Peyer's patch (tissue), 4 donors: ENCODE measurements around the gene DAP3. TPM values are rescaled to one million over a fixed set of nuclear protein-coding genes. Genes with fewer than 3 reads are reported as not detected.
A peak's percentile ranks its signal among the peaks of the same experiment; 100 is the strongest.

Source experiments
- DNase-seq, 3 donors: peaks; one replicate each; pipeline ENCODE4 v3.0.0-alpha.2; 2017 to 2019
- H3K27ac ChIP-seq, 4 donors: fragments of 200-600 bp; sonication (generic); one replicate each; pipeline ENCODE4 v1.5.1; 2016 to 2019
- H3K27me3 ChIP-seq, 2 donors: fragments of 200-600 bp; sonication (generic); one replicate each; pipeline ENCODE4 v1.5.1; 2019
- H3K36me3 ChIP-seq, 3 donors: fragments of 200-600 bp; sonication (generic); one replicate each; pipeline ENCODE4 v1.5.1; 2016 to 2019
- H3K4me1 ChIP-seq, 4 donors: fragments of 200-600 bp; sonication (generic); one replicate each; pipeline ENCODE4 v1.5.1; 2016 to 2019
- H3K4me3 ChIP-seq, 4 donors: fragments of 200-600 bp; sonication (generic); 1 replicate in 3 of 4; 2 replicates in 1 of 4; pipeline ENCODE4 v1.5.1; 2016 to 2019; ENCODE audit warnings: mild to moderate bottlenecking in 1 of 4
- H3K9me3 ChIP-seq, 4 donors: fragments of 200-600 bp; sonication (generic); one replicate each; pipeline ENCODE4 v1.5.1; 2016 to 2019; ENCODE audit warnings: mild to moderate bottlenecking in 1 of 4
- POLR2A ChIP-seq, 2 donors: fragments of 450-650 bp; IDR thresholded peaks; one replicate each; pipeline ENCODE4 v1.5.1; 2017; ENCODE audit warnings: antibody characterized with exemption in 2 of 2, mild to moderate bottlenecking in 2 of 2, moderate library complexity in 2 of 2
- total RNA-seq, 4 donors: library from RNA; depleted of rRNA; stranded (reverse); fragments of >200 nt; gene quantifications; one replicate each; pipeline ENCODE4 v1.1.0, GENCODE V29; 2016
- TF ChIP-seq, protein P1 (sequence below), 6 experiments: fragments of 450-650 bp in 4 of 6; fragments of 200-600 bp in 2 of 6; sonication (generic) in 1 of 6; IDR thresholded peaks; one replicate each; pipeline ENCODE4 v1.5.1; 2017 to 2019; ENCODE audit warnings: antibody characterized with exemption in 6 of 6, mild to moderate bottlenecking in 3 of 6, moderate library complexity in 1 of 6

The DAP3 gene
- total RNA-seq, 4 donors from 2014 or later = 72.8 to 160 (median 153) TPM

- Histone ChIP-seq H3K36me3 (peaks cover 0 to 50% (median 0%) of the 10 kb centered on the region in 3 donors), H3K27me3 (no peaks in the 10 kb centered on the region), H3K9me3 (no peaks in the 10 kb centered on the region), H3K4me1 (no peaks in the 10 kb centered on the region), H3K27ac (no peak overlapping the region), H3K4me3 (no peak overlapping the region)
- DNase-seq = peak in 2 of 3 donors; percentile 30 to 62
- TF ChIP-seq POLR2A (IDR thresholded peaks at IDR 0.05) = no peak
- TF ChIP-seq, protein P1, sequence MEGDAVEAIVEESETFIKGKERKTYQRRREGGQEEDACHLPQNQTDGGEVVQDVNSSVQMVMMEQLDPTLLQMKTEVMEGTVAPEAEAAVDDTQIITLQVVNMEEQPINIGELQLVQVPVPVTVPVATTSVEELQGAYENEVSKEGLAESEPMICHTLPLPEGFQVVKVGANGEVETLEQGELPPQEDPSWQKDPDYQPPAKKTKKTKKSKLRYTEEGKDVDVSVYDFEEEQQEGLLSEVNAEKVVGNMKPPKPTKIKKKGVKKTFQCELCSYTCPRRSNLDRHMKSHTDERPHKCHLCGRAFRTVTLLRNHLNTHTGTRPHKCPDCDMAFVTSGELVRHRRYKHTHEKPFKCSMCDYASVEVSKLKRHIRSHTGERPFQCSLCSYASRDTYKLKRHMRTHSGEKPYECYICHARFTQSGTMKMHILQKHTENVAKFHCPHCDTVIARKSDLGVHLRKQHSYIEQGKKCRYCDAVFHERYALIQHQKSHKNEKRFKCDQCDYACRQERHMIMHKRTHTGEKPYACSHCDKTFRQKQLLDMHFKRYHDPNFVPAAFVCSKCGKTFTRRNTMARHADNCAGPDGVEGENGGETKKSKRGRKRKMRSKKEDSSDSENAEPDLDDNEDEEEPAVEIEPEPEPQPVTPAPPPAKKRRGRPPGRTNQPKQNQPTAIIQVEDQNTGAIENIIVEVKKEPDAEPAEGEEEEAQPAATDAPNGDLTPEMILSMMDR (IDR thresholded peaks at IDR 0.05) = peak; percentile 17 to 67 (median 57)
Observed at GRCh38 chr1:155729031-155729898, 40.4 kb downstream of the DAP3 start.

- Histone ChIP-seq H3K27ac (no peak overlapping the region), H3K27me3 (no peaks in the 10 kb centered on the region), H3K4me3 (no peak overlapping the region), H3K9me3 (no peaks in the 10 kb centered on the region), H3K4me1 (peaks cover 0 to 5% (median 0%) of the 10 kb centered on the region in 4 donors), H3K36me3 (peaks cover 0 to 33% (median 0%) of the 10 kb centered on the region in 3 donors)
- TF ChIP-seq, protein P1 (IDR thresholded peaks at IDR 0.05) = no peak
- TF ChIP-seq POLR2A (IDR thresholded peaks at IDR 0.05) = no peak
- DNase-seq = peak in 1 of 3 donors; percentile 19
Observed at GRCh38 chr1:155740995-155741394, 52.1 kb downstream of the DAP3 start.

DNA sequence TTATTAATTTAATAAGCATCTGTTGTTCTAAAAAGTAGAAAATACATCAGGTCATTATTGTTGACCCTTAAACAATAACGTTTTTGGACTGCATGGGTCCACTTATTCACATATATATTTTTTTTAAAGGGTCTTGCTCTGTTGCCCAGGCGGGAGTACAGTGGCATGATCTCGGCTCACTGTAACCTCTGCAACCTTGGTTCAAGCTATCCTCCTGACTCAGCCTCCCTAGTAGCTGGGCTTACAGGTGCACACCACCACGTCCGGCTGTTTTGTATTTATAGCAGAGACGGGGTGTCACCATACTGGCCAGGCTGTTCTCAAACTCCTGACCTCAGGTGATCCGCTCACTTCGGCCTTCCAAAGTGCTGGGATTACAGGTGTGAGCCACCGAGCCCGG is 53.0 kb downstream of the DAP3 start:
- no peaks in the 10 kb centered on the region for H3K9me3 ChIP-seq
- H3K27ac ChIP-seq = no peak overlapping the region
- H3K27me3 ChIP-seq = no peaks in the 10 kb centered on the region
- TF ChIP-seq, protein P1 (IDR thresholded peaks at IDR 0.05) = no peak
- TF ChIP-seq POLR2A (IDR thresholded peaks at IDR 0.05) = no peak
- peaks cover 0 to 24% (median 0%) of the 10 kb centered on the region in 3 donors for H3K36me3 ChIP-seq
- peak in 1 of 3 donors; percentile 21 for DNase-seq
- no peak overlapping the region for H3K4me3 ChIP-seq
- H3K4me1 ChIP-seq = peaks cover 0 to 5% (median 0%) of the 10 kb centered on the region in 4 donors

GRCh38 chr1:155744711-155745283 is 55.9 kb downstream of the DAP3 start:
- peak overlapping the region; percentile 47 to 81 (median 62) for H3K4me3 ChIP-seq
- DNase-seq = peak in 1 of 3 donors; percentile 34

More at GRCh38 chr1:155744711-155745283, 55.9 kb downstream of the DAP3 start:
- Histone ChIP-seq H3K27ac (peak overlapping the region; percentile 55 to 86 (median 69)), H3K36me3 (no peaks in the 10 kb centered on the region), H3K9me3 (no peaks in the 10 kb centered on the region), H3K4me1 (peaks cover 0 to 5% (median 0%) of the 10 kb centered on the region in 4 donors), H3K27me3 (no peaks in the 10 kb centered on the region)
- TF ChIP-seq POLR2A (IDR thresholded peaks at IDR 0.05) = no peak
- TF ChIP-seq, protein P1 (IDR thresholded peaks at IDR 0.05) = no peak
